ENCODE measurements around the gene OR2D2. TPM values are rescaled to one million over a fixed set of nuclear protein-coding genes. Genes with fewer than 3 reads are reported as not detected.
"Not testable (repeated sequence)": the region's sequence is repeated elsewhere in the genome, so short reads cannot be mapped to it uniquely, and the experiment has no call there.

The OR2D2 gene
- total RNA-seq, 1 donor from 2014 or later: 0.35 TPM

DNA sequence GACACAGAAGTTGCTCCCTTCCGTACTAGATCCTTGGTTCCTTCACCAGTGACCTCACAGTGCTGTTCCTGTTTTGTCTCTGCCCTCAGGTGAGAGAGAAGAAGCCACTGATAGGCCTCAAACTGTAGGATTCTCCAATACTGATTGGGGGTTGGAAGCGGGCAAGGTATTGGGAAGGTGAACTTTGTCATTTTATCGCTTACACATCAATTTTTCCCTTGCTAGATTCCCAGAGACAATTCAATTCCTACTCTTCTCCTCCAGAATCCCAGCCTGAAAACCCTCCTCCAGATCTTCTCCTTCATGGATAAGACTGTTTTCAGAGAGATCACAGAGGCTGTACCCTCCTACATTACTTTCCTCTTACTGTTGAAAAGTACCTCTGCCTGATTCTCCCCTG is 19.1 kb upstream of the OR2D2 start:
- H3K4me3 ChIP-seq (ENCODE audit: low read depth, low read length): no peak overlapping the region
- TF ChIP-seq, protein P1, sequence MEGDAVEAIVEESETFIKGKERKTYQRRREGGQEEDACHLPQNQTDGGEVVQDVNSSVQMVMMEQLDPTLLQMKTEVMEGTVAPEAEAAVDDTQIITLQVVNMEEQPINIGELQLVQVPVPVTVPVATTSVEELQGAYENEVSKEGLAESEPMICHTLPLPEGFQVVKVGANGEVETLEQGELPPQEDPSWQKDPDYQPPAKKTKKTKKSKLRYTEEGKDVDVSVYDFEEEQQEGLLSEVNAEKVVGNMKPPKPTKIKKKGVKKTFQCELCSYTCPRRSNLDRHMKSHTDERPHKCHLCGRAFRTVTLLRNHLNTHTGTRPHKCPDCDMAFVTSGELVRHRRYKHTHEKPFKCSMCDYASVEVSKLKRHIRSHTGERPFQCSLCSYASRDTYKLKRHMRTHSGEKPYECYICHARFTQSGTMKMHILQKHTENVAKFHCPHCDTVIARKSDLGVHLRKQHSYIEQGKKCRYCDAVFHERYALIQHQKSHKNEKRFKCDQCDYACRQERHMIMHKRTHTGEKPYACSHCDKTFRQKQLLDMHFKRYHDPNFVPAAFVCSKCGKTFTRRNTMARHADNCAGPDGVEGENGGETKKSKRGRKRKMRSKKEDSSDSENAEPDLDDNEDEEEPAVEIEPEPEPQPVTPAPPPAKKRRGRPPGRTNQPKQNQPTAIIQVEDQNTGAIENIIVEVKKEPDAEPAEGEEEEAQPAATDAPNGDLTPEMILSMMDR (conservative IDR thresholded peaks at IDR 0.05; ENCODE audit: low read depth, low read length): no peak
- DNase-seq (ENCODE audit: low read depth): no peak

- not testable (repeated sequence) for H3K4me3 ChIP-seq (ENCODE audit: low read depth, low read length); DNase-seq (ENCODE audit: low read depth)
These were observed 12.5 kb upstream of the OR2D2 start for GRCh38 chr11:6904804-6905203.

DNA sequence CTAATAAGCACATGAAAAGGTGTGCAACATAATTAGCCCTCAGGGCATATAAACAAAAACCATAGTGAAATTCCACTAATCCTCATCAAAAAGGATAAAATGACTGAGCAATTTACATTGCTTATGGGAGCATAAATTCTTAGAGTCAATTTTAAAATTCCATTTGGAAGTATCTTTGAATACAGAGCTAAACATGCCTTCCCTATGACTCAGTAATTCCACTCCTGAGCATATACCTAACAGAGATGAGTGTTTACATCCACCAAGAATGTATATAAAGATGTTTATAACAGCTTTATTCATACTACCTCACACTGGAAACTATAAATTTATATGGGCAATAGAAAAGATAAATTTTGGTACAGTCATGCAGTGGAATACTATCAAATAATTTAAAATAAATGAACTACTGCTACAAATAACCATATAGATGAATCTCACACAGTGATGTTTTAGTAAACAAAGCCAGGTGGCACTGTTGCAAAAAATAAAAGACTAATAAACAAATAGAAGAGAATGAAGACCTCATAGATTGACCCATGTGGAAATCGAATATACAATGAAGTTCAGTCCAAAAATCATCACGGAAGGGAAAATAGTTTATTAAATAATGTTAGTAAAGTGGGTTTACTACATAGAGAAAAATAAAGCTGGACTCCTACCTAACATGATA is 8.2 kb upstream of the OR2D2 start:
- DNase-seq (ENCODE audit: low read depth): no peak
- TF ChIP-seq, protein P1 (conservative IDR thresholded peaks at IDR 0.05; ENCODE audit: low read depth, low read length): no peak
- H3K4me3 ChIP-seq (ENCODE audit: low read depth, low read length): no peak overlapping the region

DNA sequence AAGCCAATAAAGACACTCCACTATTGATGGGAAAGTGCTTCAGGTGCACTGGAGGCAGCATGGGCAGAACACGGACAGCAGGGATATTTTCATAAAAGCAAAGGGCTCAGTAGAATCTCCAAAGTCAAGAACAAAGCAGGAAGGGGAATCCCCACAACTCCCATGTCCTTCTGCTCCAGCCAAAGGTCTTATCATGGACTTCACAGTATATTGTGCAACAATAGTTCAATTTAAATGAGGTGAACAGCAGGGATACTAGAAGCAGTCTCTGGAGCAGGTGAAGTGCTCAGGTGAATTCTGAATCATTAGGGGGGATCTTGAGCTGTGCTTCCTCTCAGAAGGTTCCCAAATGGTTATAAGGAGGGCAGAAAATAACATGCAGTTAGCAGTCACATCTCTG is 6.6 kb upstream of the OR2D2 start:
- TF ChIP-seq, protein P1 (conservative IDR thresholded peaks at IDR 0.05; ENCODE audit: low read depth, low read length): no peak
- no peak overlapping the region for H3K4me3 ChIP-seq (ENCODE audit: low read depth, low read length)
- no peak for DNase-seq (ENCODE audit: low read depth)

DNA sequence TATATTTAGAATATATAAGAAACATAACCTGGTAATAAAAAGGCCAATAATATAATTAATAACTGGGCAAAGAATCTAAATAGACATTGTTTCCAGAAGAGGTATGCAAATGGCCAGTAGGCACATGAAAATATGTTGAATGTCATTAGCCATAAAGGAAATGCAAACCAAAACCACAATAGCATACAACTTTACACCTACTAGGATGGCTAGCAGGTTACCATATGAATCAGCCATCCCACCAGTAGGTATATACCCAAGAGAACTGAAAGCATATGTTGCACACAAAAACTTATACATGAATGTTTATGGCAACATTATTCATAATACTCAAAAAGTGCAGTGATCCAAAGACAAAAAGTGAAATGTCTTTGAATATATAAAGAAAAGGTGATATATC is 2.7 kb upstream of the OR2D2 start:
- H3K4me3 ChIP-seq (ENCODE audit: low read depth, low read length): no peak overlapping the region
- TF ChIP-seq, protein P1 (conservative IDR thresholded peaks at IDR 0.05; ENCODE audit: low read depth, low read length): no peak
- no peak for DNase-seq (ENCODE audit: low read depth)

DNA sequence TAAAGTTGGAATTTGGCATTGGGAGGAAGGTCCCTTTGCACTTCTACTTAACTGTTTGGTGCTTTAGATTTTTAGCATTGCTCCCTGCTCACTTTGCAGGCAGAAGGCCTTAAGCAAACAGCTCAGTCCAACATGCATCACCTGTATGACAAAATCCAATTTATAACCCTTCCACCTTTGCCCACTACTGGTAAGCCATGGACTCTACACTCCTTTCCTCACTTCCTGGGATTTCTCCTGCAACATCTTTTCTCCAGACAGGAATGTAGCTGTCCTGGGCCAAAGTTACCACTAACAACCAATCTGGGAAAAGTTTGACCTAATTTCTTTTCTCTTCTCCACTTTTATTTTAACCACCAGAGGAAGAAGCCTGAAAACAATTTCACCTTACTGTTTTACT is 1.8 kb upstream of the OR2D2 start:
- H3K4me3 ChIP-seq (ENCODE audit: low read depth, low read length): no peak overlapping the region
- TF ChIP-seq, protein P1 (conservative IDR thresholded peaks at IDR 0.05; ENCODE audit: low read depth, low read length): no peak
- no peak for DNase-seq (ENCODE audit: low read depth)

- DNase-seq (ENCODE audit: low read depth): no peak
- no peak overlapping the region for H3K4me3 ChIP-seq (ENCODE audit: low read depth, low read length)
- TF ChIP-seq, protein P1 (conservative IDR thresholded peaks at IDR 0.05; ENCODE audit: low read depth, low read length): no peak
These were observed 2.5 kb downstream of the OR2D2 start for GRCh38 chr11:6889835-6890234.
